Kidney (tissue), 14 donors: ENCODE results near the gene LCNL1. TPM values are rescaled to one million over a fixed set of nuclear protein-coding genes. Genes with fewer than 3 reads are reported as not detected.

Experiments
- DNase-seq, 5 donors: peaks; one replicate each; pipeline ENCODE4 v3.0.0-alpha.2; 2013 to 2020
- FAIRE-seq: peaks from 2 replicates; lab custom pipeline; 2012; peaks lifted over from hg19 to GRCh38; lab: Jason Lieb, UNC
- H3K27ac ChIP-seq, 2 donors: one replicate each; pipeline ENCODE4 v1.7.0; 2013; ENCODE audit warnings: low read depth in 2 of 2, low read length in 2 of 2, inconsistent platforms in 1 of 2
- H3K27me3 ChIP-seq: one replicate; pipeline ENCODE4 v1.7.1; 2013; ENCODE audit warnings: low read length, inconsistent platforms; ENCODE audit not compliant: control insufficient read depth, insufficient read depth
- H3K36me3 ChIP-seq, 3 donors: one replicate each; pipeline versions ENCODE4 v1.7.0 to v1.7.1; 2013; ENCODE audit warnings: low read length in 3 of 3, control low read depth in 1 of 3, inconsistent platforms in 1 of 3; ENCODE audit not compliant: insufficient read depth in 3 of 3, control insufficient read depth in 2 of 3
- H3K4me1 ChIP-seq, 3 donors: one replicate each; pipeline versions ENCODE4 v1.7.0 to v1.7.1; 2013; ENCODE audit warnings: low read length in 3 of 3, inconsistent platforms in 1 of 3, low read depth in 1 of 3; ENCODE audit not compliant: control insufficient read depth in 2 of 3, insufficient read depth in 2 of 3
- H3K4me3 ChIP-seq, 3 donors: one replicate each; pipeline versions ENCODE4 v1.7.0 to v1.8.1; 2013; ENCODE audit warnings: low read length in 3 of 3, control low read depth in 1 of 3, inconsistent platforms in 1 of 3
- H3K9ac ChIP-seq, 3 donors: one replicate each; pipeline versions ENCODE4 v1.7.0 to v1.7.1; 2013; ENCODE audit warnings: low read length in 3 of 3, control low read depth in 1 of 3, inconsistent platforms in 1 of 3
- H3K9me3 ChIP-seq, 3 donors: one replicate each; pipeline versions ENCODE4 v1.7.0 to v1.7.1; 2013; ENCODE audit warnings: low read length in 3 of 3, control low read depth in 1 of 3, inconsistent platforms in 1 of 3; ENCODE audit not compliant: control insufficient read depth in 2 of 3, insufficient read depth in 1 of 3
- CTCF ChIP-seq: IDR thresholded peaks from 3 replicates; pipeline ENCODE4 v1.5.1; 2012; ENCODE audit warnings: mild to moderate bottlenecking, moderate library complexity, borderline replicate concordance; ENCODE audit not compliant: insufficient read depth; ENCODE audit errors: extremely low read depth
- intact Hi-C: fragments of 100-400 bp; cut with DNase I; formaldehyde crosslinking; loops from one replicate; pipeline ENCODE4 v1.11.1; 2022
- polyA plus RNA-seq: library from polyadenylated mRNA; stranded (reverse); fragments of 350-450 nt; fragmentation: Illumina TruSeq; extraction: RNeasy Lipid Tissue Mini Kit (QIAGEN cat#74804); gene quantifications from one replicate; pipeline ENCODE4 v1.2.3, GENCODE V29; 2014; ENCODE audit warnings: low read depth, low replicate concordance; ENCODE audit not compliant: insufficient read depth
- total RNA-seq: library from RNA; stranded (reverse); fragmentation: NEBNext Ultra II Directional; extraction: Animal tissue kit (Norgen Biotek cat#: 25700); gene quantifications from one replicate; pipeline ENCODE4 v1.2.1, GENCODE V29; 2021
- donor health status: control.
- donor health status: control.
- donor health status: control.
- donor health status: control.
- donor health status: control.
- donor health status: DM: yes; HTN: yes; CAD: no.
- donor health status: Normal renal cell carcinoma (clear cell type).

LCNL1 gene
- total and polyA plus RNA-seq, 2 donors from 2014 or later: 0.54 to 1.4 TPM

GRCh38 chr9:136942112-136942880 is 40.5 kb upstream of the LCNL1 start:
- Histone ChIP-seq H3K4me3 (no peak overlapping the region), H3K27me3 (no peaks in the 10 kb centered on the region), H3K4me1 (peaks cover 0 to 10% (median 0%) of the 10 kb centered on the region in 3 donors), H3K27ac (no peak overlapping the region), H3K9ac (no peak overlapping the region), H3K9me3 (no peaks in the 10 kb centered on the region), H3K36me3 (peaks cover 0 to 23% (median 7%) of the 10 kb centered on the region in 3 donors)
- intact Hi-C loops: loop anchor here (10.0 kb wide), 2 partner anchors 97 to 147 kb away; partner anchors contain the start of genes AJM1, CCDC183, PHPT1 and TMEM141
- no peak for FAIRE-seq
- peak in 2 of 5 donors; percentile 59 to 80 for DNase-seq
- no peak for TF ChIP-seq CTCF

- FAIRE-seq (no peak), DNase-seq (peak in 1 of 5 donors; percentile 80)
- no peaks in the 10 kb centered on the region for H3K27me3 ChIP-seq
- H3K4me1 ChIP-seq: peaks cover 0 to 12% (median 2%) of the 10 kb centered on the region in 3 donors
- H3K27ac ChIP-seq: no peak overlapping the region
- H3K9ac ChIP-seq: no peak overlapping the region
- peaks cover 0 to 23% (median 7%) of the 10 kb centered on the region in 3 donors for H3K36me3 ChIP-seq
- no peaks in the 10 kb centered on the region for H3K9me3 ChIP-seq
- no peak overlapping the region for H3K4me3 ChIP-seq
- intact Hi-C loops: loop anchor here (10.0 kb wide), 2 partner anchors 98 to 148 kb away; partner anchors contain the start of genes AJM1, CCDC183, PHPT1 and TMEM141
- no peak for TF ChIP-seq CTCF
Measured at GRCh38 chr9:136942881-136943230, 39.9 kb upstream of the LCNL1 start.

- Histone ChIP-seq H3K36me3 (peaks cover 0 to 23% (median 7%) of the 10 kb centered on the region in 3 donors), H3K4me3 (peak overlapping the region; percentile 30 to 84 (median 63)), H3K9ac (peak overlapping the region in 2 of 3 donors; percentile 50 to 67), H3K4me1 (peaks cover 0 to 16% (median 4%) of the 10 kb centered on the region in 3 donors), H3K27ac (peak overlapping the region; percentile 68 to 83), H3K9me3 (no peaks in the 10 kb centered on the region), H3K27me3 (no peaks in the 10 kb centered on the region)
- no peak for FAIRE-seq
- intact Hi-C loops: loop anchor here (10.0 kb wide), 2 partner anchors 99 to 149 kb away; partner anchors contain the start of genes AJM1, CCDC183, PHPT1 and TMEM141
- DNase-seq: peak in 1 of 5 donors; percentile 90
- TF ChIP-seq CTCF: no peak
Measured at GRCh38 chr9:136943291-136944211, 39.2 kb upstream of the LCNL1 start.
